ENCODE data around the gene LIMS1. TPM values are rescaled to one million over a fixed set of nuclear protein-coding genes. Genes with fewer than 3 reads are reported as not detected.

The LIMS1 gene
- total RNA-seq, 2 donors from 2014 or later: 82.9 to 90.4 TPM

DNA sequence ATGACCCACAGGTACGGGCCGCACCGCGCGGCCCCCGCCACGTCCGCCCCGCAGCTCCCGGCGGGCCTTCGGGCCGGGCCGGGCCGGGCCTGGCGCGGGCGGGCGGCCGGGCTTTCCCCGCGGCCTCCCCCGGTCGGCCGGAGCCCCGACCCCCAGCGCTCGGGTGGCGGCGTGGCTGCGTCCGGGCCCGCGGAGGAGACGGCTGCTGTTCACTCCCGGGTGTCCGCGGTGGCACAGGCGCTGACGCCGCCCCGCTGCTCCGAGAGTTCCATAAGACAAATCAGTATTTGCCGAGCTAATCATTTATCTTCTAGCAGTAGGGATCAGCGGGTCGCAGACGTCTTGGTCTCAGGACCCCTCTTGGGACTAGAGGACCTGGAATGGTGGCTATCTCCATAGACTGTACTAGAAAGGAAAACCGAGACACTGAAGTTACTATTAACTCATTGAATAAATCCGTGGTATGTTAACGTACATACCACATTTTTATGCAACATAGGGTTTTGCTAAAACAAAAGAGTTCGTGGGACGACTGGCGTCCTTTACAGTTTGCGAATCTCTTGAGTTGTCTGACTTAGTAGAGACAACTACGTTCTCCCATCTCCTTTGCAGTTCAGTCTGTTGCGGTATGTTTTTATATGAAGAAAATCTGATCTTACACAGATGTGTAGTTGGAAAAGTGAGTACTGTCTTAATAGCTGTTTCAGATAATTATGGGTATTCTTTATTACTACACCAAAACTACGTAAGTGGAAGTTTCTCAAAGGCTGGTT lies 500 bp downstream of the LIMS1 start:
- Histone ChIP-seq H3K27ac (peak overlapping the region; percentile 98 to 100), H3K9me3 (no peaks in the 10 kb centered on the region), H3K27me3 (replicated peaks; ENCODE audit: insufficient read depth) (no peaks in the 10 kb centered on the region), H3K4me3 (peak overlapping the region; percentile 71 to 84), H3K4me1 (replicated peaks) (no peaks in the 10 kb centered on the region), H3K36me3 (no peaks in the 10 kb centered on the region)
- under 1% methylated on average over 37 of the region's 57 CpGs for WGBS
- TF ChIP-seq POLR2A (IDR thresholded peaks at IDR 0.05) (no peak), POLR2AphosphoS5 (IDR thresholded peaks at IDR 0.05) (peak; percentile 2)
- TF ChIP-seq, protein P1, sequence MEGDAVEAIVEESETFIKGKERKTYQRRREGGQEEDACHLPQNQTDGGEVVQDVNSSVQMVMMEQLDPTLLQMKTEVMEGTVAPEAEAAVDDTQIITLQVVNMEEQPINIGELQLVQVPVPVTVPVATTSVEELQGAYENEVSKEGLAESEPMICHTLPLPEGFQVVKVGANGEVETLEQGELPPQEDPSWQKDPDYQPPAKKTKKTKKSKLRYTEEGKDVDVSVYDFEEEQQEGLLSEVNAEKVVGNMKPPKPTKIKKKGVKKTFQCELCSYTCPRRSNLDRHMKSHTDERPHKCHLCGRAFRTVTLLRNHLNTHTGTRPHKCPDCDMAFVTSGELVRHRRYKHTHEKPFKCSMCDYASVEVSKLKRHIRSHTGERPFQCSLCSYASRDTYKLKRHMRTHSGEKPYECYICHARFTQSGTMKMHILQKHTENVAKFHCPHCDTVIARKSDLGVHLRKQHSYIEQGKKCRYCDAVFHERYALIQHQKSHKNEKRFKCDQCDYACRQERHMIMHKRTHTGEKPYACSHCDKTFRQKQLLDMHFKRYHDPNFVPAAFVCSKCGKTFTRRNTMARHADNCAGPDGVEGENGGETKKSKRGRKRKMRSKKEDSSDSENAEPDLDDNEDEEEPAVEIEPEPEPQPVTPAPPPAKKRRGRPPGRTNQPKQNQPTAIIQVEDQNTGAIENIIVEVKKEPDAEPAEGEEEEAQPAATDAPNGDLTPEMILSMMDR (IDR thresholded peaks at IDR 0.05): no peak
- DNase-seq (ENCODE audit: low spot score): peak; percentile 22
- intact Hi-C loops (cut with DNase I): loop anchor here (1.0 to 5.0 kb wide), 2 partner anchors 48 to 85 kb away; partner anchors contain the start of gene GCC2

DNA sequence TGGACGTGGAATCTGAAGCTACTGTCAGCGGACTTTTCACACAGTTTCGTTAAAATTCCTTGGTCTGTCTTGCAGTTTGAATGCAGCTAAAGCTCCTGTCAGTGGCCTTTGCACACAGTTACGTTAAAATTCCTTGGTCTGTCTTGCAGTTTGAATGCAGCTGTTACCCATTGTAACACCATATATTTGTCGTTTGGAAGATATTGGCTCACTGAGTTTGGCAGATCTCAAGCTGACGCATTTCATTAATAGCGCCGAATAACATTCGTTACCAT lies 1.0 kb downstream of the LIMS1 start:
- H3K4me3 ChIP-seq: peak overlapping the region; percentile 71 to 84
- H3K4me1 ChIP-seq (replicated peaks): no peaks in the 10 kb centered on the region
- H3K27ac ChIP-seq: peak overlapping the region; percentile 98 to 100
- DNase-seq (ENCODE audit: low spot score): no peak
- intact Hi-C loops (cut with DNase I): loop anchor here (5.0 kb wide), 1 partner anchor 47 kb away; no protein-coding TSS in a partner anchor
- H3K9me3 ChIP-seq: no peaks in the 10 kb centered on the region
- no peaks in the 10 kb centered on the region for H3K36me3 ChIP-seq
- WGBS: 13% methylated on average over 9 of the region's 9 CpGs
- TF ChIP-seq, protein P1 (IDR thresholded peaks at IDR 0.05): no peak
- no peak for TF ChIP-seq POLR2AphosphoS5 (IDR thresholded peaks at IDR 0.05)
- H3K27me3 ChIP-seq (replicated peaks; ENCODE audit: insufficient read depth): no peaks in the 10 kb centered on the region

DNA sequence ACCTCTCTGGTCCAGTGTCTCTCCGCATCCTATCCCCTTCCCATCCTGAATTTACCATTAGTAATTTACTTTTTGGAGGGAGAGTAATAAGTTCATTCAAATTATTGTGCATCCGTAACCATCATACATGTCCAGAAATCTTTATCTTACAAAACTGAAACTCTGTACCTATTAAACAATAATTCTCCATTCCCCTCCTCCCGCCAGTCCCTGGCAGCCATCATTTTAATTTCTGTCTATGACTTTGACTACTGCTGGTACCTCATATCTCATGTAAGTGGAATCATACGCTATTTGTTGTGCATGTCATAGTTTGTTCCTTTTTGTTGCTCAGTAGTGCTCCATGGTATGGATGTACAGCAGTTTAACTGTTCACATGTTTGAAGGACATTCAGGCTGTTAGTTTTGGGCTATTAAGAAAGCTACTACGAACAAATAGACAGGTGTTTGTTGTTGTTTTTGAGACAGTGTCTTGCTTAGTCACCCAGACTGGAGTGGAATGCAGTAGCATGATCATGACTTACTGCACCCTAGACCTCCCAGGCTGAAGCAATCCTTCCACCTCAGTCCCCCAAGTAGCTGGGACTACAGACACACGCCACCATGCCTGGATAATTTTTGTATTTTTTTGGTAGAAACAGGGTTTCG lies 2.0 kb downstream of the LIMS1 start:
- Histone ChIP-seq H3K9me3 (no peaks in the 10 kb centered on the region), H3K36me3 (no peaks in the 10 kb centered on the region), H3K4me3 (no peak overlapping the region), H3K27me3 (replicated peaks; ENCODE audit: insufficient read depth) (no peaks in the 10 kb centered on the region), H3K4me1 (replicated peaks) (no peaks in the 10 kb centered on the region), H3K27ac (no peak overlapping the region)
- 91% methylated on average over 7 of the region's 7 CpGs for WGBS
- intact Hi-C loops (cut with DNase I): loop anchor here (5.0 kb wide), 1 partner anchor 46 kb away; no protein-coding TSS in a partner anchor
- TF ChIP-seq POLR2A (IDR thresholded peaks at IDR 0.05) (no peak), POLR2AphosphoS5 (IDR thresholded peaks at IDR 0.05) (no peak)
- TF ChIP-seq, protein P1 (IDR thresholded peaks at IDR 0.05): no peak
- no peak for DNase-seq (ENCODE audit: low spot score)

DNA sequence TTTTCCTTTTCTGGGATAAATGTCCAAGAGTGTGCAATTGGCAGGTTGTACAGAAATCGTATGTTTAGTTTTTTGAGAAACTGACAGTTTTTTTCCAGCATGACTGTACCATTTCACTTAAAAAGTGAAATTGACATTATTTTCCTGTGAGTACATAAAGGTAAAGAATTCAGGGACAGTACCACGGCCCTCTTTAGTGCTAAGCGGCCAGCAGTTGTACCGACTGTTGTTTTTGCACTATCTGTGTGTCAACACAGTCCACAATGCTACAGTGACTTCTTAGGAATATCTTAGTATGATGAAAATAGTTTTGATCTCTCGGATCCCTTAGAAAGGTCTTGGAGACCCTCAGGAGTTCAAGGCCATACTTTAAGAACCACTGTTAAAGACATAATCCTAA lies 2.6 kb downstream of the LIMS1 start:
- Histone ChIP-seq H3K4me1 (replicated peaks) (no peaks in the 10 kb centered on the region), H3K9me3 (no peaks in the 10 kb centered on the region), H3K36me3 (no peaks in the 10 kb centered on the region), H3K27ac (no peak overlapping the region), H3K27me3 (replicated peaks; ENCODE audit: insufficient read depth) (no peaks in the 10 kb centered on the region), H3K4me3 (no peak overlapping the region)
- no peak for DNase-seq (ENCODE audit: low spot score)
- intact Hi-C loops (cut with DNase I): loop anchor here (5.0 kb wide), 1 partner anchor 45 kb away; no protein-coding TSS in a partner anchor
- WGBS: 89% methylated on average over 5 of the region's 5 CpGs
- no peak for TF ChIP-seq POLR2A (IDR thresholded peaks at IDR 0.05)
- no peak for TF ChIP-seq POLR2AphosphoS5 (IDR thresholded peaks at IDR 0.05)
- TF ChIP-seq, protein P1 (IDR thresholded peaks at IDR 0.05): no peak

Data from prostate gland (tissue), 2 donors.